CD4-positive, alpha-beta T cell (primary cell): ENCODE data around the gene TAGLN3. TPM values are rescaled to one million over a fixed set of nuclear protein-coding genes. Genes with fewer than 3 reads are reported as not detected.

Experiments
- ATAC-seq: fragments of 200-7000 bp; cut with Tn5 transposase; one replicate; pipeline ENCODE4 v1.10.0; 2022; ENCODE audit warnings: mild to moderate bottlenecking; ENCODE audit not compliant: poor library complexity
- CTCF ChIA-PET: fragments of 350-600 bp; sonication (Branson Sonifier 250); formaldehyde crosslinking; loops from one replicate; lab custom pipeline; 2021; ENCODE audit warnings: antibody characterized with exemption, inconsistent platforms; lab: Charles Lee
- POLR2A ChIA-PET: fragments of 350-600 bp; sonication (Branson Sonifier 250); formaldehyde crosslinking; loops from one replicate; lab custom pipeline; 2021; ENCODE audit warnings: antibody characterized with exemption, inconsistent platforms; lab: Charles Lee
- DNase-seq, 14 experiments: peaks; one replicate each; pipeline ENCODE4 v3.0.0-alpha.2; 2013 to 2020; ENCODE audit warnings: mixed read lengths in 2 of 14
- H3K27ac ChIP-seq, 2 donors: one replicate each; pipeline versions ENCODE4 v1.5.1 to v1.7.0; 2013; ENCODE audit warnings: low read length in 2 of 2, low read depth in 1 of 2, mild to moderate bottlenecking in 1 of 2
- H3K27me3 ChIP-seq, 2 experiments: 1 replicate in 1 of 2; 2 replicates in 1 of 2; pipeline versions ENCODE4 v1.6.1 to v1.7.0; 2013; ENCODE audit warnings: low read length in 2 of 2, control low read depth in 1 of 2, mild to moderate bottlenecking in 1 of 2, moderate library complexity in 1 of 2; ENCODE audit not compliant: insufficient read depth in 2 of 2, control insufficient read depth in 1 of 2
- H3K36me3 ChIP-seq: one replicate; pipeline ENCODE4 v1.6.1; 2013; ENCODE audit warnings: low read length, control low read depth; ENCODE audit not compliant: insufficient read depth
- H3K4me1 ChIP-seq: one replicate; pipeline ENCODE4 v1.6.1; 2013; ENCODE audit warnings: low read length, control low read depth; ENCODE audit not compliant: insufficient read depth
- H3K4me3 ChIP-seq: one replicate; pipeline ENCODE4 v1.5.1; 2013; ENCODE audit warnings: mild to moderate bottlenecking, low read length, moderate library complexity
- H3K9me3 ChIP-seq, 2 experiments: 1 replicate in 1 of 2; 2 replicates in 1 of 2; pipeline versions ENCODE4 v1.6.1 to v1.7.0; 2013; ENCODE audit warnings: low read length in 2 of 2, mild to moderate bottlenecking in 2 of 2, control low read depth in 1 of 2, moderate library complexity in 1 of 2; ENCODE audit not compliant: control insufficient read depth in 1 of 2, insufficient read depth in 1 of 2
- H3K27ac Mint-ChIP-seq: one replicate; pipeline ENCODE4 v1.8.0; 2020; ENCODE audit warnings: mixed read lengths
- H3K27me3 Mint-ChIP-seq: one replicate; pipeline ENCODE4 v1.8.0; 2021; ENCODE audit warnings: mixed read lengths
- H3K36me3 Mint-ChIP-seq: one replicate; pipeline ENCODE4 v1.8.0; 2021; ENCODE audit warnings: low read depth, mixed read lengths
- H3K4me1 Mint-ChIP-seq: one replicate; pipeline ENCODE4 v1.8.0; 2021; ENCODE audit warnings: low read depth, mixed read lengths
- H3K4me3 Mint-ChIP-seq: one replicate; pipeline ENCODE4 v1.8.0; 2020; ENCODE audit warnings: mild to moderate bottlenecking, mixed read lengths
- H3K9me3 Mint-ChIP-seq: one replicate; pipeline ENCODE4 v1.8.0; 2020; ENCODE audit warnings: mixed read lengths
- intact Hi-C, 2 experiments: fragments of 100-400 bp; cut with DNase I in 1 of 2; cut with micrococcal nuclease in 1 of 2; formaldehyde crosslinking; loops; one replicate each; pipeline versions ENCODE4 v1.15.1 to v1.9.0; 2023 to 2025; cut with DNase I, micrococcal nuclease
- total RNA-seq, 174 experiments: library from RNA in 2 of 174; stranded (reverse) in 2 of 174; gene quantifications; one replicate each; pipeline ENCODE4 v1.2.3 and lab custom pipeline; 2021 to 2026
- TF ChIP-seq, protein P1 (sequence below): fragments of 200-600 bp; IDR thresholded peaks from one replicate; pipeline ENCODE4 v1.8.0; 2022; ENCODE audit warnings: antibody characterized with exemption, mild to moderate bottlenecking

Gene TAGLN3
- total RNA-seq, 2 experiments from 2014 or later, result 0.28 TPM; not detected in 1

DNA sequence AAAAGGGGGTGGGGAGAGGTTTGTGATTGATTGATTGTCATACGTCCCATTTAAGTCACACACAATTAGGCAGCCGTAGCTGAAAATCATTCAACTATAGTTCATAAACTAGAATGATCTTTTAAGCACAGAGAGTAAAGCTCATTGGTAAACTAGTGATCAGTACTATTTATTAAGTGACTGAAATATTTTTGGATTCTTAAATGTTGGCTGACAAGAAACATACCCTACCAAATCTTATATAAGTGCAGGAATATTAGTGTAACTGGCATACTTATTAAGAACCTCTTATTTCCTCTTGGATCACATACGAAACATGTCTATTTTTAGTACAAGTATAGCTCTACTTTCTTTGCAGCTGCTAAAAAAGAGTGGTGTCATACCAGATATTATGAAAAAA, 28.3 kb upstream of the TAGLN3 start:
- H3K4me3 ChIP-seq, result no peak overlapping the region
- no peak overlapping the region for H3K4me3 Mint-ChIP-seq
- ATAC-seq (no peak), DNase-seq (no peak)
- no peaks in the 10 kb centered on the region for H3K9me3 Mint-ChIP-seq
- POLR2A ChIA-PET, result interaction anchor here (1.1 to 6.3 kb wide), 3 partner anchors 9 to 301 kb away, joined by 3 to 32 read pairs (median 3); partner anchors contain the start of gene ABHD10
- no peak overlapping the region for H3K27ac Mint-ChIP-seq
- no peaks in the 10 kb centered on the region for H3K9me3 ChIP-seq
- H3K4me1 Mint-ChIP-seq, result peaks cover 5% of the 10 kb centered on the region
- no peaks in the 10 kb centered on the region for H3K36me3 Mint-ChIP-seq
- TF ChIP-seq, protein P1, sequence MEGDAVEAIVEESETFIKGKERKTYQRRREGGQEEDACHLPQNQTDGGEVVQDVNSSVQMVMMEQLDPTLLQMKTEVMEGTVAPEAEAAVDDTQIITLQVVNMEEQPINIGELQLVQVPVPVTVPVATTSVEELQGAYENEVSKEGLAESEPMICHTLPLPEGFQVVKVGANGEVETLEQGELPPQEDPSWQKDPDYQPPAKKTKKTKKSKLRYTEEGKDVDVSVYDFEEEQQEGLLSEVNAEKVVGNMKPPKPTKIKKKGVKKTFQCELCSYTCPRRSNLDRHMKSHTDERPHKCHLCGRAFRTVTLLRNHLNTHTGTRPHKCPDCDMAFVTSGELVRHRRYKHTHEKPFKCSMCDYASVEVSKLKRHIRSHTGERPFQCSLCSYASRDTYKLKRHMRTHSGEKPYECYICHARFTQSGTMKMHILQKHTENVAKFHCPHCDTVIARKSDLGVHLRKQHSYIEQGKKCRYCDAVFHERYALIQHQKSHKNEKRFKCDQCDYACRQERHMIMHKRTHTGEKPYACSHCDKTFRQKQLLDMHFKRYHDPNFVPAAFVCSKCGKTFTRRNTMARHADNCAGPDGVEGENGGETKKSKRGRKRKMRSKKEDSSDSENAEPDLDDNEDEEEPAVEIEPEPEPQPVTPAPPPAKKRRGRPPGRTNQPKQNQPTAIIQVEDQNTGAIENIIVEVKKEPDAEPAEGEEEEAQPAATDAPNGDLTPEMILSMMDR, result no peak
- no peaks in the 10 kb centered on the region for H3K27me3 Mint-ChIP-seq
- no peak overlapping the region for H3K27ac ChIP-seq
- H3K36me3 ChIP-seq, result no peaks in the 10 kb centered on the region
- intact Hi-C loops, result loop anchor here in 1 of 2 experiments (10.0 kb wide), 1 partner anchor 896 kb away; the partner anchor contains the start of gene NECTIN3
- CTCF ChIA-PET, result interaction anchor here (0.7 kb wide), 2 partner anchors 253 to 301 kb away, joined by 3 read pairs; no protein-coding TSS in a partner anchor
- H3K27me3 ChIP-seq, result no peaks in the 10 kb centered on the region
- no peaks in the 10 kb centered on the region for H3K4me1 ChIP-seq

DNA sequence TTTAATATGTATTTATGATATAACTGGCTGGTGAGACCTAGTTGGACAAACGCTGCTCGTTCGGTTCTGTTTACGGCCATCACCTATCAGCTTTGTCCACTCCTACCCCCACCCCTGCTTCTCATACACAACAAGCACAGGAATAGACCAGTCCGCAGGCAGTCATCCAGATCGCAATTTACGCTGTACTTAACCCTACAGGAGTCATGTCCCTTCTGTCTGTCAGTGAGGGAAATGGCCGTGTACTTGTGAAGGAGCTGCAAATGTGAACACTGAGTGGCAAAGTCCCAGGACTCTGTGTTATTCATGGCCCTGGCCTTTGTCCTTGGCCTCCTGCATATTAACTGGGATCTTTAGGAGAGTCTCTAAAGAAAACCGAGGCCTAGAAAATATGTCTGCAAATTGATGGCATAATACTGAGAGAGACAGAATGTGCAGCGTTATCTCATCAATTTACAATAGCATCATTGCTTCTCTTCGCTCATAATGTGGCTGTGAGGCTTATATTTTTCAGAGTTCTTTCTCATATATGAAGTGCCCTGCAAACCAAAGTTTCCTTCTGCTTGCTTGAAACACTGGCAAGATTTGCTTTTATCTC, 27.1 kb upstream of the TAGLN3 start:
- no peak overlapping the region for H3K27ac Mint-ChIP-seq
- intact Hi-C loops, result loop anchor here in 1 of 2 experiments (10.0 kb wide), 1 partner anchor 897 kb away; the partner anchor contains the start of gene NECTIN3
- no peak overlapping the region for H3K4me3 Mint-ChIP-seq
- Histone ChIP-seq H3K9me3 (no peaks in the 10 kb centered on the region), H3K27me3 (no peaks in the 10 kb centered on the region), H3K4me3 (no peak overlapping the region), H3K36me3 (no peaks in the 10 kb centered on the region), H3K4me1 (no peaks in the 10 kb centered on the region), H3K27ac (no peak overlapping the region)
- no peak for ATAC-seq
- H3K27me3 Mint-ChIP-seq, result no peaks in the 10 kb centered on the region
- no peaks in the 10 kb centered on the region for H3K36me3 Mint-ChIP-seq
- peaks cover 5% of the 10 kb centered on the region for H3K4me1 Mint-ChIP-seq
- POLR2A ChIA-PET, result no interaction called here
- TF ChIP-seq, protein P1, result no peak
- no peaks in the 10 kb centered on the region for H3K9me3 Mint-ChIP-seq
- CTCF ChIA-PET, result interaction anchor here (1.3 kb wide), 1 partner anchor 254 kb away, joined by 4 read pairs; no protein-coding TSS in a partner anchor
- no peak for DNase-seq

DNA sequence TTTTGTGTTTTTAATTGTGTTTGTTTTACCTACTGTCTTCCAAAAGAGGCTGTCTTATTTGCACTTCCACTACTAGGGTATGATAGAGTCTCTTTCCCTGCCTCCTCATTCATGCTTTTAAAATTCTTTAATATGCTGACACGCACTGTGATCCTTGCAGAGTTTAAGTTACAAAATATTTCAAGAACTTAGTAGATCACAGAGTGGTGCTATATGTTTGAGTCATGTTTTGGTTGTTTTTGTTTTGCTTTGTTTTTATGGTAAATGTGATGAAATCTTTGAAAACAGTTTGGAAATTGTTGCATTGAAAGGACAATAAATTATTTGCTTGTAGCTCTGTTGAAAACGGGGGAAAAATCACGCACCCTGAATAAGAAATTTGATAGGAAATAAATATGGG, 25.8 kb upstream of the TAGLN3 start:
- Histone ChIP-seq H3K9me3 (no peaks in the 10 kb centered on the region), H3K27ac (no peak overlapping the region), H3K36me3 (no peaks in the 10 kb centered on the region), H3K4me1 (no peaks in the 10 kb centered on the region), H3K4me3 (no peak overlapping the region), H3K27me3 (no peaks in the 10 kb centered on the region)
- no peaks in the 10 kb centered on the region for H3K27me3 Mint-ChIP-seq
- POLR2A ChIA-PET, result no interaction called here
- CTCF ChIA-PET, result interaction anchor here (1.5 kb wide), 1 partner anchor 41 kb away, joined by 3 read pairs; no protein-coding TSS in a partner anchor
- ATAC-seq (no peak), DNase-seq (no peak)
- TF ChIP-seq, protein P1, result no peak
- intact Hi-C loops, result loop anchor here in 1 of 2 experiments (10.0 kb wide), 1 partner anchor 898 kb away; the partner anchor contains the start of gene NECTIN3
- no peak overlapping the region for H3K4me3 Mint-ChIP-seq
- H3K36me3 Mint-ChIP-seq, result no peaks in the 10 kb centered on the region
- no peak overlapping the region for H3K27ac Mint-ChIP-seq
- H3K4me1 Mint-ChIP-seq, result no peaks in the 10 kb centered on the region
- H3K9me3 Mint-ChIP-seq, result no peaks in the 10 kb centered on the region
